Measurements from ENCODE around the gene STK25. TPM values are rescaled to one million over a fixed set of nuclear protein-coding genes. Genes with fewer than 3 reads are reported as not detected.

STK25 gene
- total RNA-seq, 4 donors from 2014 or later: 159 to 427 (median 205) TPM

DNA sequence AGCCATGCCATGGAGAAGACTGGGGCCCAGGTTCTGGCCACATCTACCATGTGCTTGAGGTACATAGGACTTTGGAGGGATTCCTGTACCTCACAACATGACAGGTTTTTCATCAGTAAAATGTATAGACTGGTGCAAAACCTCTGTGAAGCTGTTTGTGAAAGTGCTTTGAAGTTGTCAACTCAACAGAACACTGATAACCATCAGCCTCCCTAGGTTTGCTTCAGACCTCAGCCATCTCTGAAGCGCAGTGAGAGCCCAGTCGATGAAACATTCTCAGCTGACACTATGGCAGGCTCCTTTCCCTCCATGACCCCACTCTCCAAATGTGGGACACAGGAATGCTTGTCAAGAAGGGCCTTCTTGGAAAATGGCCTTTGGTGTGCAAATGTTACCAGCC lies 38.6 kb downstream of the STK25 start:
- H3K4me3 ChIP-seq: no peak overlapping the region
- TF ChIP-seq, protein P1, sequence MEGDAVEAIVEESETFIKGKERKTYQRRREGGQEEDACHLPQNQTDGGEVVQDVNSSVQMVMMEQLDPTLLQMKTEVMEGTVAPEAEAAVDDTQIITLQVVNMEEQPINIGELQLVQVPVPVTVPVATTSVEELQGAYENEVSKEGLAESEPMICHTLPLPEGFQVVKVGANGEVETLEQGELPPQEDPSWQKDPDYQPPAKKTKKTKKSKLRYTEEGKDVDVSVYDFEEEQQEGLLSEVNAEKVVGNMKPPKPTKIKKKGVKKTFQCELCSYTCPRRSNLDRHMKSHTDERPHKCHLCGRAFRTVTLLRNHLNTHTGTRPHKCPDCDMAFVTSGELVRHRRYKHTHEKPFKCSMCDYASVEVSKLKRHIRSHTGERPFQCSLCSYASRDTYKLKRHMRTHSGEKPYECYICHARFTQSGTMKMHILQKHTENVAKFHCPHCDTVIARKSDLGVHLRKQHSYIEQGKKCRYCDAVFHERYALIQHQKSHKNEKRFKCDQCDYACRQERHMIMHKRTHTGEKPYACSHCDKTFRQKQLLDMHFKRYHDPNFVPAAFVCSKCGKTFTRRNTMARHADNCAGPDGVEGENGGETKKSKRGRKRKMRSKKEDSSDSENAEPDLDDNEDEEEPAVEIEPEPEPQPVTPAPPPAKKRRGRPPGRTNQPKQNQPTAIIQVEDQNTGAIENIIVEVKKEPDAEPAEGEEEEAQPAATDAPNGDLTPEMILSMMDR (IDR thresholded peaks at IDR 0.05): no peak
- TF ChIP-seq POLR2AphosphoS5 (IDR thresholded peaks at IDR 0.05) (no peak), EP300 (IDR thresholded peaks at IDR 0.05; ENCODE audit: low read depth) (no peak), POLR2A (IDR thresholded peaks at IDR 0.05) (no peak)
- in situ Hi-C loops (cut with MboI; ENCODE audit: low pct_ligation_motif_present in 1 of 4, low pct_unique_long_range_greater_than_20kb in 1 of 4, low sequenced_read_pairs in 3 of 4) (no loop called here), intact Hi-C loops (cut with DNase I; ENCODE audit: low total_unique reads) (no loop called here)
- H3K27ac ChIP-seq: no peak overlapping the region
- H3K36me3 ChIP-seq: peaks cover 0 to 10% (median 4%) of the 10 kb centered on the region in 4 donors
- no peak for DNase-seq
- H3K4me1 ChIP-seq: no peaks in the 10 kb centered on the region
- no peaks in the 10 kb centered on the region for H3K27me3 ChIP-seq
- 91 to 100% methylated on average over 2 of the region's 2 CpGs for WGBS, 2 donors (ENCODE audit: low coverage in 1 of 2)
- H3K9me3 ChIP-seq: no peaks in the 10 kb centered on the region

DNA sequence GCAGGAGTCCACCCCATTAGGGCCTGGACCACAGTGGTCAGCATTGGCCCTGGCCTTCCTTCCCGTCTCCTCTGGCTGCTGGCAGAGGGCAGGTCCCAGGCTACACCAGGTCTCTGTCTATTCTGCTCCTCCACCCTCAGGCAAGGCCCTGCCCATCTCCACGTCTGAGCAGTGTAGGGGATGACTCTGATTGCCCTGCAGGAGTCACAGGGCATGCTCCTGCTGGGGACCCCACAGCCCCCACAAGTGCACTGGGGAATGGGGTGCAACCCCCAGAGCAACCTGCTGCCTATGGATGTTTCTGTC lies 40.0 kb downstream of the STK25 start:
- Histone ChIP-seq H3K27me3 (no peaks in the 10 kb centered on the region), H3K4me1 (no peaks in the 10 kb centered on the region), H3K36me3 (peaks cover 0 to 10% (median 4%) of the 10 kb centered on the region in 4 donors), H3K9me3 (no peaks in the 10 kb centered on the region), H3K4me3 (no peak overlapping the region), H3K27ac (no peak overlapping the region)
- 83% methylated on average over 2 of the region's 2 CpGs; no CpG with 5 or more reads in 1 of the 2 donors for WGBS, 2 donors (ENCODE audit: low coverage in 1 of 2)
- in situ Hi-C loops (cut with MboI; ENCODE audit: low pct_ligation_motif_present in 1 of 4, low pct_unique_long_range_greater_than_20kb in 1 of 4, low sequenced_read_pairs in 3 of 4) (no loop called here), intact Hi-C loops (cut with DNase I; ENCODE audit: low total_unique reads) (no loop called here)
- no peak for TF ChIP-seq POLR2AphosphoS5 (IDR thresholded peaks at IDR 0.05)
- no peak for TF ChIP-seq EP300 (IDR thresholded peaks at IDR 0.05; ENCODE audit: low read depth)
- TF ChIP-seq, protein P1 (IDR thresholded peaks at IDR 0.05): no peak
- no peak for TF ChIP-seq POLR2A (IDR thresholded peaks at IDR 0.05)
- DNase-seq: no peak

DNA sequence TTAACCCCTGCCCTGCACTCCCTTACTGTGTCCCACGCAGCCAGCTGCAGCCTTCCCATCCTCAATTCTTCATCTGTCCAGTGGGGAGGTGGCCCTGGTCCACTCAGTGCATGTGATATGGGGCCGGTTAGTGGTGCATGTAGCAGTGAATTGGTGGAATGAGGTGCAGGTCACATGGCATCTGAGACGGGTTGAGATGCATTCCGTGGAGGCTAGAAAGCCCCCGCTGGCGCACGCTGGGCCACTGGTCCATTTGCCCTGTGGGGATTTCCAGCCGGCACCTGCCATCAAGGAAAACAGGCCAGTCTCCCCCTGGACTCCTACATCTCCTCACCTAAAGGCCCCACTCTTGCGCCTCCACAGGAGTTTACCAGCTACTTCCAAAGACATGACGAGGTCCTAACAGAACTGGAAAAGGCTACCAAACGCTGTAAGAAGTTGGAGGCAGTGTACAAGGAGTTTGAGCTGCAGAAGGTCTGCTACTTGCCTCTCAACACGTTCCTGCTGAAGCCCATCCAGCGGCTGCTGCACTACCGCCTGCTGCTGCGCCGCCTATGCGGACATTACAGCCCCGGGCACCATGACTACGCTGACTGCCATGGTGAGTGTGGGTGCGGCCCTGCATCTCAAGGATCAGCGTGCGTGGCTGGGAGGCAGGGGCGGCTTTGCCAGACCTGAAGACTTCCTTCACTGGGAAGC lies 40.5 kb downstream of the STK25 start:
- TF ChIP-seq, protein P1 (IDR thresholded peaks at IDR 0.05): no peak
- TF ChIP-seq POLR2A (IDR thresholded peaks at IDR 0.05) (no peak), POLR2AphosphoS5 (IDR thresholded peaks at IDR 0.05) (no peak), EP300 (IDR thresholded peaks at IDR 0.05; ENCODE audit: low read depth) (no peak)
- no peak overlapping the region for H3K27ac ChIP-seq
- no peak for DNase-seq
- no peak overlapping the region for H3K4me3 ChIP-seq
- no peaks in the 10 kb centered on the region for H3K27me3 ChIP-seq
- in situ Hi-C loops (cut with MboI; ENCODE audit: low pct_ligation_motif_present in 1 of 4, low pct_unique_long_range_greater_than_20kb in 1 of 4, low sequenced_read_pairs in 3 of 4) (no loop called here), intact Hi-C loops (cut with DNase I; ENCODE audit: low total_unique reads) (no loop called here)
- H3K9me3 ChIP-seq: no peaks in the 10 kb centered on the region
- H3K36me3 ChIP-seq: peaks cover 0 to 10% (median 4%) of the 10 kb centered on the region in 4 donors
- H3K4me1 ChIP-seq: no peaks in the 10 kb centered on the region
- 93% methylated on average over 23 of the region's 23 CpGs; no CpG with 5 or more reads in 1 of the 2 donors for WGBS, 2 donors (ENCODE audit: low coverage in 1 of 2)

- TF ChIP-seq POLR2A (IDR thresholded peaks at IDR 0.05): no peak
- TF ChIP-seq, protein P1 (IDR thresholded peaks at IDR 0.05): no peak
- TF ChIP-seq EP300 (IDR thresholded peaks at IDR 0.05; ENCODE audit: low read depth): no peak
- Histone ChIP-seq H3K36me3 (peaks cover 0 to 10% (median 4%) of the 10 kb centered on the region in 4 donors), H3K4me3 (no peak overlapping the region), H3K27me3 (no peaks in the 10 kb centered on the region), H3K9me3 (no peaks in the 10 kb centered on the region), H3K27ac (no peak overlapping the region), H3K4me1 (peaks cover 0 to 7% (median 3%) of the 10 kb centered on the region in 4 donors)
- 94% methylated on average over 10 of the region's 10 CpGs; no CpG with 5 or more reads in 1 of the 2 donors for WGBS, 2 donors (ENCODE audit: low coverage in 1 of 2)
- intact Hi-C loops (cut with DNase I; ENCODE audit: low total_unique reads) (no loop called here), in situ Hi-C loops (cut with MboI; ENCODE audit: low pct_ligation_motif_present in 1 of 4, low pct_unique_long_range_greater_than_20kb in 1 of 4, low sequenced_read_pairs in 3 of 4) (no loop called here)
- DNase-seq: no peak
Observed at GRCh38 chr2:241466230-241466629, 42.2 kb downstream of the STK25 start.

Measured in transverse colon (tissue), 4 donors.